Activated T-cell treated with anti-CD3 and anti-CD28 coated beads for 48 hours (primary cell): ENCODE measurements around the gene WDR46.
"Not testable (repeated sequence)": the region's sequence is repeated elsewhere in the genome, so short reads cannot be mapped to it uniquely, and the experiment has no call there.

Source experiments
- DNase-seq: peaks from one replicate; pipeline ENCODE4 v3.0.0-alpha.2; 2020; ENCODE audit warnings: low read depth

Gene WDR46

GRCh38 chr6:33264015-33264414 lies 25.0 kb downstream of the WDR46 start:
- DNase-seq: no peak

DNA sequence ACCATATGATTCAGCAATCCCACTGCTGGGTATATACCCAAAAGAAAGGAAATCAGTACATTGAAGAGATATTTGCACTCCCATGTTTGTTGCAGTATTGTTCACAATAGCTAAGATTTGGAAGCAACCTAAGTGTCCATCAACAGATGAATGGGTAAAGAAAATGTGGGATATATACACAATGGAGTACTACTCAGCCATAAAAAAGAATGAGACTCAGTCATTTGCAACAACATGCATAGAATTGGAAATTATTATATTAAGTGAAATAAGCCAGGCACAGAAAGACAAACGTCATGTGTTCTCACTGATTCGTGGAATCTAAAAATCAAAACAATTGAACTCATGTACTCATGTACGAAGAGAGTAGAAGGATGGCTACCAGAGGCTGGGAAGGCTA lies 26.5 kb downstream of the WDR46 start:
- DNase-seq: not testable (repeated sequence)

- DNase-seq: no peak
Measured at GRCh38 chr6:33259032-33259431, 30.0 kb downstream of the WDR46 start.

- no peak for DNase-seq
Measured at GRCh38 chr6:33254591-33254990, 34.4 kb downstream of the WDR46 start.

GRCh38 chr6:33252759-33253158 lies 36.3 kb downstream of the WDR46 start:
- no peak for DNase-seq

DNA sequence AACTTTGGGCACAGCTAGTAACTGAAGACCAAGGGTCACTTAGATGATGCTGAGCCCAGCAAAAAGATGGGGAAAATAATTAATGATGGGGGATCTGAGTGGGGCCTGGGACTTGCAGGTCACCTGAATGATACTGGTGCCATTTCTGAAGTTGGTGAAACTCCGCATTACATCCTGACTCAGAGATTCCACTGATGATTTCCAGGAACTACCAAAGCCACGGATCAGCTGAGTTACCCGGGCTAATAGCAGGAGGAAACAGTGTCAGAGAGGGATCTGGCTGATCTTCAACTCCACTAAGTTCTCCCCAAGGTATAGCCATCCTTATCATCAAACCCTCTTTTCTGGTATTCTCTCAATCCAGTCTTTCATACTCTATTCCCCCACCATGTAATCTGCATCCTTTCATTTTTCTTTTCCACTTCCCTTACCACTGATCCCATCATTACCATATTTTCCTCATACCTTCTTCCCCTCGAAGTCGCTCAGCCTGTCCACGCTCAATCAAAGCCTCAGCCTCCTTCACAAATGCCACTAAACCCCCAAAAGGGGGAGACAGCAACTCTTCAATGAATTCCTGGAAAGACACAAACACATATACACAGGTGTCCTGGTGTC lies 37.5 kb downstream of the WDR46 start:
- DNase-seq: no peak

GRCh38 chr6:33250731-33251130 lies 38.3 kb downstream of the WDR46 start:
- no peak for DNase-seq

GRCh38 chr6:33249732-33250630 lies 39.1 kb downstream of the WDR46 start:
- no peak for DNase-seq

DNA sequence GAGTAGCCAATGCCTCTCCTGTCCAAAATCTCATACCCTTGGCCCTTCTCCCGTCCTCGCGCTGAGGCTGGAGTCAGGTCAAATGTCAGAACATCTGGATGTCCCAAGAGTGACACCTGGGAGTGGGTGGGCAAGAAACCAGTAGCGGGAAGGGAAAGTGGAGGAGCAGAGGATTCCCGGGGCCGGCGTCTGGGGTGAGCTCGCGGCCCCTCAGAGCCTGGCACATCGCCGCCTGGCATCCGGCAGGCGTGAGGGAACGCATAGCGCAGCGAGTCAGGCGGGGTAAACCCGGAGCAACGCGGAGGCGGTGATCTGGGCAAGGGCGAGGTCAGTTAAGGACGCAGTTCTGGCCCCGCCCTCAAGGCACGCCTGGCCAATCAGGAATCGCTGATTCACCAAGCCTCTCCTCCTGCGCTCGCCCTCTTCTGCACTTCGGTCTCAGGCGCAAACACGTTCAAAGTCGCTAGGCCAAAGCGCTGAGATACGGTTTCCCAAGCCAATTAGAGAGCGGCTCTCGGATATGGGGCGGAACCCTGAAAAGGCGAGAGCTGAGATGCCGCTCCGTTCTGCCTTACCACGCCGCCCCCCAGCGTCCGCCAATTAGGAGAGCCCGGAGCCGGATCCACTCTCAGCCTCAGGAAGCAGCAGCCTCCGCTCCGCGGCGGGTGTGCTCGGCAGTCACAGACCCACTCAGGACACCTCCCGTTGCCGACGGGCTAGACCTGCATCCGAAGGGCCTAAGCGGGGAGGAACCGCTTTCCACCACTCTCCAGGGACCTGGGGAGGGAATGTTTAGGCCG lies 39.9 kb downstream of the WDR46 start:
- DNase-seq: peak; percentile 94

DNA sequence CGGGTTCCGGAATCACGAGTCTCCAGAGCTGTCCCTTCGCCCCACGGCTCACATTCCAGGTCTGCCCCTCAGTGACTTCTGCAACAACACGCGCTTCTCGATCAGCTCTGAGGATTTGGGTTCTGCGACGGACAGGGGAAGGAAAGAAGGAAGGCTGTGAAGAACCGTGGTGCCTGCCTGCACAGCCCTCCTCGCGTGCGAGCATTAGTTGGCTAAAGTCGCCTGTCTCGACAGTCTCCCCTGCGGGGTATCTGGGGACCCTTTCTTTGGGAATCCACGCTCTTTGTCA lies 40.5 kb downstream of the WDR46 start:
- peak; percentile 18 for DNase-seq

DNA sequence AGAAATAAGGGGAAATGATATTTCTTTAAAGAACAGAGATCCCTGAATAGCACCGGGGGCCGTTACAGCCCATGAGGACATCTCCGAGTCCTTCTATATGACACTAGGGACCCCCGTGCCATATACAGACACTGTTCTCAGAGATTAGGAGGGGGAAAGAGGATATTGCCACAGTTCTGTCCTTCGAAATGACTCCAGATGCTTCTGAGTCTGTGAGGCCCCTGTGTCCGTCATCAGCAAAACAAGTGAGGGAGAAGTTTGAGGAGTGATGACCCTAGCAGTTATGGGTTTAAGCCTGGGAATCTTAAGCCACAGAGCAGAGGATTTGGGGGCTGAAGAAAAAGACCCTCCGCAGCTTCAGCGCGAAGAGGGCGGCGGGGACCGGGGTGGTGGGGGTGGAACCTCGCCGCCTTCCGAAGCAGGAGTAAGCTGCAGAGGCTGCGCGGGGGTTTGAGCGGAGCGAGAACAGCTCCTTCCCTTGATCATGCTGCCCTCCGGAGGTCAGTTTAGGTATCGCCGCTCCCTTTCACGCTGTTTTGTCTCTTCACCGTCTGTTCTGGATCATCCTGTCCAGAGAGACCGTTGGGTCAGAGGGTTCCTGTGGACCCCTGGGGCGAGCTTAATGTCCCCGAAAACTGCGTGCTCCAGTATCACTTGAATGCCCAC lies 40.9 kb downstream of the WDR46 start:
- peak; percentile 87 for DNase-seq

GRCh38 chr6:33243476-33243875 lies 45.6 kb downstream of the WDR46 start:
- no peak for DNase-seq

DNA sequence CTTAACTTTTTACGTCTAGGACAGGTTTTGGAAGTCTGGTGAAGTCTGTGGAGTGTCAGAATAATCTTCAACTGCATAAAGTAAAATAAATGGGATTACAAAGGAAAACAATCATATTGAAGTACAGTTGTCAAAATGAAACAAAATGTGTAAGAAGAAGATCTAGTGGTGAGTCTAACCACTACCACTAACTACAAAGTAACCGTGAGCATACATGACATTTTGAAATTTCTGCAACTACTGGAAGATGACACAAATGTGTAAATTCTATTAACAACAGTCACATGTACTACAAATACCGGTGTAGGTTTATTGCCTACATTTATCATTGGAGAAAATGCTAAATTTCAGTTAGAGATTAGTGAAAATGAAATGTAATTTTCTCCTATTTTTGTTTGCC lies 47.1 kb downstream of the WDR46 start:
- no peak for DNase-seq

GRCh38 chr6:33237741-33238140 lies 51.3 kb downstream of the WDR46 start:
- DNase-seq: no peak

DNA sequence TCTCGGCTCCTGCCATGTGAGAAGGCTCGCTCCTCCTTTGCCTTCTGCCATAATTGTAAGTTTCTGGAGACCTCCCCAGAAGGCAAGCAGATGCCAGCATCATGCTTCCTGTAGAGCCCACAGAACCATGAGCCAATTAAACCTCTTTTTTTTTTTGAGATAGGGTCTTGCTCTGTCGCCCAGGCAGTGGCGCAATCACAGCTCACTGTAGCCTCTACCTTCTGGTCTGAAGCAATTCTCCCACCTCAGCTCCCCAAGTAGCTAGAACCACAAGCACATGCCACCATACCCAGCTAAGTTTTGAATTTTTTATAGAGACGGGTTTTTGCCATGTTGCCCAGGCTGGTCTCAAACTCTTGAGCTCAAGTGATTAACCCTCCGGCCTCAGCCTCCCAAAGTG lies 52.2 kb downstream of the WDR46 start:
- DNase-seq: no peak

GRCh38 chr6:33236328-33236727 lies 52.7 kb downstream of the WDR46 start:
- DNase-seq: no peak

DNA sequence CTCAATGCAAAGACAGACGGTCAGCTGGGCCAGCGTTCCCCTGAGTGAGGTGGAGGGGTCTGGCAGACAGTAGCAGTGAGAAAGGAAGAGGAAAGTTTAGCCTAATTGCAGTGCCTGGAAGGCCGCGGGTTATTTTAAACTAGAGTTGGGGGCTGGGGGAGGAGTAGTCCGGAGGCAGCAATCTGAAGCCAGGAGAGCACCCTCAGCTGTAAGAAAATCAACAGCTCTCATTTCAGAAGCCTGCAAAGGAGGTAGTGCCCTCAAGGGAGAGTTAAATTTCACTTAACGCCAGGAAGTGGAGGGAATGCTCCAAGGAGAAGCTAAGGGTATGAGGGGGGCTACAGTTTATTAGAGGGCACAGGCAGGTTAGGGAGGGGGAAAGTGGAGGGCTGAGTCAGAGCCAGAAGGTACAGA lies 53.8 kb downstream of the WDR46 start:
- DNase-seq: no peak
